Activated naive CD8-positive, alpha-beta T cell treated with anti-CD3 and anti-CD28 coated beads, Interleukin-2, amount 50 U/mL, for 24 hours (primary cell): ENCODE measurements around the gene SLC45A3.

ENCODE experiments used
- ATAC-seq: fragments of 150-1000 bp; cut with Tn5 transposase; one replicate; pipeline ENCODE4 v1.10.0; 2021
- DNase-seq: peaks from one replicate; pipeline ENCODE4 v3.0.0; 2021
- H3K27ac Mint-ChIP-seq: one replicate; pipeline ENCODE4 v1.8.0; 2021; ENCODE audit warnings: mild to moderate bottlenecking, mixed read lengths
- H3K27me3 Mint-ChIP-seq: one replicate; pipeline ENCODE4 v1.8.0; 2021; ENCODE audit warnings: mixed read lengths
- H3K36me3 Mint-ChIP-seq: one replicate; pipeline ENCODE4 v1.8.0; 2021; ENCODE audit warnings: low read depth, mixed read lengths
- H3K4me1 Mint-ChIP-seq: one replicate; pipeline ENCODE4 v1.8.0; 2021; ENCODE audit warnings: mixed read lengths
- H3K4me3 Mint-ChIP-seq: one replicate; pipeline ENCODE4 v1.8.0; 2021; ENCODE audit warnings: mild to moderate bottlenecking, moderate library complexity, mixed read lengths
- H3K9me3 Mint-ChIP-seq: one replicate; pipeline ENCODE4 v1.8.0; 2021; ENCODE audit warnings: mixed read lengths

Gene SLC45A3

GRCh38 chr1:205667909-205668643 is 12.2 kb downstream of the SLC45A3 start:
- H3K27me3 Mint-ChIP-seq, result peaks cover 11% of the 10 kb centered on the region
- DNase-seq, result no peak
- peaks cover 29% of the 10 kb centered on the region for H3K4me1 Mint-ChIP-seq
- ATAC-seq, result no peak
- no peak overlapping the region for H3K4me3 Mint-ChIP-seq
- no peaks in the 10 kb centered on the region for H3K36me3 Mint-ChIP-seq
- H3K27ac Mint-ChIP-seq, result no peak overlapping the region
- no peaks in the 10 kb centered on the region for H3K9me3 Mint-ChIP-seq

DNA sequence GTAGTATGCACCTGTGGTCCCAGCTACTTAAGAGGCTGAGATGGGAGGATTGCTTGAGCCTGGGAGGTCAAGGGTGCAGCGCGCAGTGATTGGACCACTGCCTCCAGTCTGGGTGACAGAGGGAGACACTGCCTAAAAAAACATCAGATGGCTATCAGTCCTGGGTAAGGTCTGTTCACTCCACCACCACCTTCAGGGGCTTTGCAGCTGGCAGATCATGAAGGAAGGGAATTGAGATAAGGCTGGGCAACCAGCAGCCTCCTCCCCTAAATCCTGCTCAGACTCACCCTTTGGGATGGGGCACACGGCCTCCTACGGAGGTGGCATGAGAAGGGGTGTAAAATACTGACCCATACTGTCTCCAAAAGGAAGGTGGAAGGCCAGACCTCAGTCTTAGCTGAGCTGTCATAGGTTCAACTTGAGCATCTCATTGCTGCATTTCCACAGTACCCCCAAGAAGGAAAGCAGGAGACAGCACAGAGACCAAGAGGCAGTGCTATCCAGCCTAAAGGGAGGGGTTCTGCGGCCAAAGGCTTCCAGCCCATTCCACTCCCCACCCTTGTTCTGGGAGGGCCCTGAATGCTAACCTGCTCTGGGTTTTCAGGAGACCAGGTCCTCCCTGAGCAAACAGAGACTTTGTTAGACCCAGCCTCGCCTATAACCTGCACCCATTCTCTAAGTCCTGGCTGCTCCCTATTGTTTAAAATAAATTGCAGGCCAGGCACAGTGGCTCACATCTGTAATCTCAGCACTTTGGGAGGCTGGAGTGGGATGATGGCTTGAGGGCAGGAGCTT is 13.7 kb downstream of the SLC45A3 start:
- peaks cover 11% of the 10 kb centered on the region for H3K27me3 Mint-ChIP-seq
- H3K36me3 Mint-ChIP-seq, result no peaks in the 10 kb centered on the region
- ATAC-seq (no peak), DNase-seq (no peak)
- no peaks in the 10 kb centered on the region for H3K9me3 Mint-ChIP-seq
- H3K4me3 Mint-ChIP-seq, result no peak overlapping the region
- H3K27ac Mint-ChIP-seq, result no peak overlapping the region
- peaks cover 26% of the 10 kb centered on the region for H3K4me1 Mint-ChIP-seq

- no peak for ATAC-seq
- no peak for DNase-seq
- no peak overlapping the region for H3K27ac Mint-ChIP-seq
- H3K4me1 Mint-ChIP-seq, result peaks cover 26% of the 10 kb centered on the region
- H3K27me3 Mint-ChIP-seq, result peaks cover 11% of the 10 kb centered on the region
- H3K36me3 Mint-ChIP-seq, result no peaks in the 10 kb centered on the region
- no peaks in the 10 kb centered on the region for H3K9me3 Mint-ChIP-seq
- H3K4me3 Mint-ChIP-seq, result no peak overlapping the region
Observed at GRCh38 chr1:205665201-205666045, 14.9 kb downstream of the SLC45A3 start.

GRCh38 chr1:205664399-205665017 is 15.8 kb downstream of the SLC45A3 start:
- no peak overlapping the region for H3K27ac Mint-ChIP-seq
- H3K9me3 Mint-ChIP-seq, result no peaks in the 10 kb centered on the region
- no peak for ATAC-seq
- H3K4me1 Mint-ChIP-seq, result peaks cover 19% of the 10 kb centered on the region
- H3K27me3 Mint-ChIP-seq, result peaks cover 11% of the 10 kb centered on the region
- no peak overlapping the region for H3K4me3 Mint-ChIP-seq
- no peaks in the 10 kb centered on the region for H3K36me3 Mint-ChIP-seq
- no peak for DNase-seq

- no peaks in the 10 kb centered on the region for H3K9me3 Mint-ChIP-seq
- no peaks in the 10 kb centered on the region for H3K36me3 Mint-ChIP-seq
- H3K27ac Mint-ChIP-seq, result no peak overlapping the region
- ATAC-seq (no peak), DNase-seq (no peak)
- H3K4me1 Mint-ChIP-seq, result peaks cover 10% of the 10 kb centered on the region
- peaks cover 6% of the 10 kb centered on the region for H3K27me3 Mint-ChIP-seq
- no peak overlapping the region for H3K4me3 Mint-ChIP-seq
Observed at GRCh38 chr1:205663286-205663936, 16.9 kb downstream of the SLC45A3 start.

GRCh38 chr1:205662791-205663190 is 17.5 kb downstream of the SLC45A3 start:
- no peak for DNase-seq
- peaks cover 1% of the 10 kb centered on the region for H3K27me3 Mint-ChIP-seq
- H3K27ac Mint-ChIP-seq, result no peak overlapping the region
- no peaks in the 10 kb centered on the region for H3K36me3 Mint-ChIP-seq
- no peak overlapping the region for H3K4me3 Mint-ChIP-seq
- H3K4me1 Mint-ChIP-seq, result peaks cover 6% of the 10 kb centered on the region
- H3K9me3 Mint-ChIP-seq, result no peaks in the 10 kb centered on the region
- no peak for ATAC-seq

- Mint-ChIP-seq H3K27ac (no peak overlapping the region), H3K36me3 (no peaks in the 10 kb centered on the region), H3K4me1 (peaks cover 6% of the 10 kb centered on the region), H3K4me3 (no peak overlapping the region), H3K9me3 (no peaks in the 10 kb centered on the region), H3K27me3 (peaks cover 1% of the 10 kb centered on the region)
- no peak for DNase-seq
- no peak for ATAC-seq
Observed at GRCh38 chr1:205662135-205662738, 18.1 kb downstream of the SLC45A3 start.

GRCh38 chr1:205661429-205662134 is 18.7 kb downstream of the SLC45A3 start:
- Mint-ChIP-seq H3K27me3 (no peaks in the 10 kb centered on the region), H3K36me3 (no peaks in the 10 kb centered on the region), H3K27ac (no peak overlapping the region), H3K9me3 (no peaks in the 10 kb centered on the region), H3K4me1 (peaks cover 6% of the 10 kb centered on the region), H3K4me3 (no peak overlapping the region)
- no peak for DNase-seq
- no peak for ATAC-seq

- H3K9me3 Mint-ChIP-seq, result no peaks in the 10 kb centered on the region
- H3K4me3 Mint-ChIP-seq, result no peak overlapping the region
- peaks cover 4% of the 10 kb centered on the region for H3K4me1 Mint-ChIP-seq
- H3K27ac Mint-ChIP-seq, result no peak overlapping the region
- DNase-seq, result no peak
- H3K36me3 Mint-ChIP-seq, result no peaks in the 10 kb centered on the region
- H3K27me3 Mint-ChIP-seq, result no peaks in the 10 kb centered on the region
- ATAC-seq, result no peak
Observed at GRCh38 chr1:205660361-205660760, 19.9 kb downstream of the SLC45A3 start.

GRCh38 chr1:205658943-205659581 is 21.2 kb downstream of the SLC45A3 start:
- DNase-seq (peak; percentile 79), ATAC-seq (peak; percentile 87)
- Mint-ChIP-seq H3K27me3 (no peaks in the 10 kb centered on the region), H3K4me1 (peaks cover 1% of the 10 kb centered on the region), H3K36me3 (no peaks in the 10 kb centered on the region), H3K27ac (no peak overlapping the region), H3K9me3 (no peaks in the 10 kb centered on the region), H3K4me3 (no peak overlapping the region)

GRCh38 chr1:205656236-205656635 is 24.1 kb downstream of the SLC45A3 start:
- no peaks in the 10 kb centered on the region for H3K36me3 Mint-ChIP-seq
- H3K27me3 Mint-ChIP-seq, result no peaks in the 10 kb centered on the region
- peaks cover 1% of the 10 kb centered on the region for H3K4me1 Mint-ChIP-seq
- H3K27ac Mint-ChIP-seq, result no peak overlapping the region
- ATAC-seq (no peak), DNase-seq (no peak)
- H3K9me3 Mint-ChIP-seq, result no peaks in the 10 kb centered on the region
- no peak overlapping the region for H3K4me3 Mint-ChIP-seq

DNA sequence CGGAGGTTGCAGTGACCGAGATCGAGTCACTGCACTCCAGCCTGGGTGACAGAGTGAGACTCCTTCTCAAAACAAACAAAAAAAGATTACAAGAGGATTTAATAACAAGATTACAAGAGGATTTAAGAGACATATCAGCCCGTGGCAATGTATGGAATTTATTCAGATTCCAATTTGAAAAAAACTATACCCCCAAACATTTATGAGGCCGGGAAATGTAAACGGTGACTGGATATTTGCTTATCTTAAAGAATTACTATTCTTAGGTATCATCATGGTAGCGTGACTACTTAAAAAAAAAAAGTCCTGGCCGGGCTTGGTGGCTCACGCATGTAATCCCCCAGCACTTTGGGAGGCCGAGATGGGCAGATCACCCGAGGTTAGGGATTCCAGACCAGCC is 27.3 kb downstream of the SLC45A3 start:
- H3K27ac Mint-ChIP-seq, result no peak overlapping the region
- ATAC-seq (no peak), DNase-seq (no peak)
- H3K27me3 Mint-ChIP-seq, result no peaks in the 10 kb centered on the region
- no peaks in the 10 kb centered on the region for H3K9me3 Mint-ChIP-seq
- no peaks in the 10 kb centered on the region for H3K4me1 Mint-ChIP-seq
- no peaks in the 10 kb centered on the region for H3K36me3 Mint-ChIP-seq
- no peak overlapping the region for H3K4me3 Mint-ChIP-seq

DNA sequence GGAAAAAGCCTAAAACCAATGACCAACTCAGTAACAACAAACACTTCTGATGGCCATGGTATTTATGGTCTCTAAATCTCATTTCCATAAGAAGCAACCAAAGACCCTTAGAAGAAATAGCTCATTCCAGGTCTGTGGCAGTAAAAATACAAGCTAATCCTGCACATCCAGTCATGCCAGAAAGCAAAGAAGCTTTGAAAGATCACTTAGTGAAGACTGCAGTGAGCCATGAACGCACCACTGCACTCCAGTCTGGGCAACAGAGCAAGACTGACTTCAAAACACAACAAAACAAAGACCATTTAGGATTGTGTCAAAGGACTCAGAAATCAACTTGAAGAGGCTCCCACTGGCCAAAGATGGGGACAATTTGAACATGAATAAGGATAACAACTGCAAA is 30.1 kb downstream of the SLC45A3 start:
- Mint-ChIP-seq H3K9me3 (no peaks in the 10 kb centered on the region), H3K36me3 (no peaks in the 10 kb centered on the region), H3K27ac (no peak overlapping the region), H3K4me1 (no peaks in the 10 kb centered on the region), H3K27me3 (no peaks in the 10 kb centered on the region), H3K4me3 (no peak overlapping the region)
- no peak for DNase-seq
- no peak for ATAC-seq
